A549 (cell line): ENCODE data around the gene ZP1. TPM values are rescaled to one million over a fixed set of nuclear protein-coding genes. Genes with fewer than 3 reads are reported as not detected.
A peak's percentile ranks its signal among the peaks of the same experiment; 100 is the strongest.

Source experiments
- ATAC-seq, 2 experiments: fragments of 200-7000 bp in 1 of 2; fragments of >200 bp in 1 of 2; cut with Nextera tagmentation in 1 of 2; cut with Tn5 transposase in 1 of 2; 3 replicates each; pipeline versions ENCODE4 v1.8.0 to v1.9.1; 2018 to 2020; ENCODE audit warnings: mild to moderate bottlenecking in 1 of 2, moderate library complexity in 1 of 2
- CTCF ChIA-PET: fragments of 300-600 bp; sonication (Branson Sonifier 250); formaldehyde crosslinking; extraction: SDS; loops from one replicate; lab custom pipeline; 2021; ENCODE audit warnings: antibody characterized with exemption, inconsistent platforms; lab: Yijun Ruan, JAX
- POLR2A ChIA-PET: fragments of 350-600 bp; formaldehyde crosslinking; extraction: SDS; loops from one replicate; lab custom pipeline; 2021; ENCODE audit warnings: antibody characterized with exemption, inconsistent platforms; lab: Yijun Ruan, JAX
- DNase-seq, 2 experiments: peaks; one replicate each; pipeline versions ENCODE4 v3.0.0 to v3.0.0-alpha.2; 2011 to 2016; ENCODE audit warnings: low read depth in 1 of 2, low spot score in 1 of 2
- FAIRE-seq: peaks from 2 replicates; lab custom pipeline; 2011; peaks lifted over from hg19 to GRCh38; lab: Jason Lieb, UNC
- H3K27ac ChIP-seq, 2 experiments: fragments of >200 bp; sonication (Bioruptor Twin); formaldehyde crosslinking; 3 replicates each; pipeline ENCODE4 v1.5.1; 2016 to 2017
- H3K4me1 ChIP-seq: fragments of >200 bp; sonication (Bioruptor Twin); formaldehyde crosslinking; 3 replicates; pipeline ENCODE4 v1.6.1; 2016
- H3K4me2 ChIP-seq: fragments of >200 bp; sonication (Bioruptor Twin); formaldehyde crosslinking; 3 replicates; pipeline ENCODE4 v1.6.1; 2016
- H3K4me3 ChIP-seq: fragments of >200 bp; sonication (Bioruptor Twin); formaldehyde crosslinking; 3 replicates; pipeline ENCODE4 v1.5.1; 2016
- H3K9me3 ChIP-seq: fragments of >200 bp; sonication (Bioruptor Twin); formaldehyde crosslinking; 3 replicates; pipeline ENCODE4 v1.6.1; 2016
- ATOH8 ChIP-seq: fragments of 250-450 bp; sonication (Bioruptor Pico); IDR thresholded peaks from 2 replicates; pipeline ENCODE4 v1.5.0; 2020; ENCODE audit warnings: low read depth, mild to moderate bottlenecking, moderate library complexity
- BCL3 ChIP-seq: fragments of >200 bp; sonication (Bioruptor Twin); formaldehyde crosslinking; IDR thresholded peaks from 3 replicates; pipeline ENCODE4 v1.6.1; 2016
- BHLHE40 ChIP-seq: IDR thresholded peaks from 2 replicates; pipeline ENCODE4 v1.6.1; 2012; ENCODE audit warnings: low read depth, low read length, inconsistent platforms
- CTCF ChIP-seq: fragments of >200 bp; sonication (Bioruptor Twin); formaldehyde crosslinking; IDR thresholded peaks from 3 replicates; pipeline ENCODE4 v1.5.1; 2016
- EHF ChIP-seq: fragments of 250-450 bp; sonication (Bioruptor Pico); IDR thresholded peaks from 2 replicates; pipeline ENCODE4 v1.5.0; 2020; ENCODE audit warnings: mild to moderate bottlenecking
- EHMT2 ChIP-seq: fragments of 200-600 bp; sonication (generic); IDR thresholded peaks from 2 replicates; pipeline ENCODE4 v1.6.1; 2016; ENCODE audit warnings: antibody characterized with exemption, low read depth, mild to moderate bottlenecking, moderate library complexity
- EP300 ChIP-seq, 2 experiments: fragments of >200 bp; sonication (Bioruptor Twin); formaldehyde crosslinking; IDR thresholded peaks; 2 replicates in 1 of 2; 3 replicates in 1 of 2; pipeline ENCODE4 v1.6.1; 2016 to 2017
- ESRRA ChIP-seq: fragments of 150-350 bp; IDR thresholded peaks from 2 replicates; pipeline ENCODE4 v1.6.1; 2014; ENCODE audit warnings: mild to moderate bottlenecking, low read length, borderline replicate concordance
- HDAC2 ChIP-seq: fragments of 200-600 bp; sonication (generic); IDR thresholded peaks from 2 replicates; pipeline ENCODE4 v1.6.1; 2016
- JUN ChIP-seq, 2 experiments: fragments of >200 bp; sonication (Bioruptor Twin); formaldehyde crosslinking; IDR thresholded peaks; 2 replicates in 1 of 2; 3 replicates in 1 of 2; pipeline ENCODE4 v1.6.1; 2016 to 2017
- KDM1A ChIP-seq: fragments of 200-600 bp; sonication (generic); IDR thresholded peaks from 2 replicates; pipeline ENCODE4 v1.6.1; 2016; ENCODE audit warnings: low read depth, mild to moderate bottlenecking
- MAFK ChIP-seq: fragments of 450-650 bp; IDR thresholded peaks from 2 replicates; pipeline ENCODE4 v1.6.1; 2014; ENCODE audit not compliant: partially characterized antibody
- MAX ChIP-seq: IDR thresholded peaks from 2 replicates; pipeline ENCODE4 v1.6.1; 2012
- MAZ ChIP-seq: fragments of 150-350 bp; IDR thresholded peaks from 2 replicates; pipeline ENCODE4 v1.6.1; 2014; ENCODE audit warnings: antibody characterized with exemption, low read depth, low read length, borderline replicate concordance
- NR3C1 ChIP-seq: fragments of >200 bp; sonication (Bioruptor Twin); formaldehyde crosslinking; IDR thresholded peaks from 3 replicates; pipeline ENCODE4 v1.6.1; 2017
- PBX3 ChIP-seq: IDR thresholded peaks from 2 replicates; pipeline ENCODE4 v1.6.1; 2012
- POLR2A ChIP-seq: IDR thresholded peaks from 2 replicates; pipeline ENCODE4 v1.6.1; 2012; ENCODE audit warnings: mild to moderate bottlenecking, low read length
- RFX5 ChIP-seq: fragments of 450-650 bp; IDR thresholded peaks from 2 replicates; pipeline ENCODE4 v1.7.1; 2014; ENCODE audit warnings: antibody characterized with exemption, mild to moderate bottlenecking, moderate library complexity
- RNF2 ChIP-seq: fragments of 200-600 bp; sonication (generic); IDR thresholded peaks from 2 replicates; pipeline ENCODE4 v1.6.1; 2016; ENCODE audit warnings: low read depth, mild to moderate bottlenecking, antibody characterized with exemption, moderate library complexity, borderline replicate concordance
- TP53 ChIP-seq: fragments of 250-450 bp; sonication (Bioruptor Pico); IDR thresholded peaks from 2 replicates; pipeline ENCODE4 v1.5.0; 2021; ENCODE audit warnings: mild to moderate bottlenecking, moderate library complexity
- ZC3H11A ChIP-seq: fragments of 450-650 bp; IDR thresholded peaks from 2 replicates; pipeline ENCODE4 v1.6.1; 2014; ENCODE audit warnings: antibody characterized with exemption, mild to moderate bottlenecking
- ZFP36 ChIP-seq: fragments of 450-650 bp; IDR thresholded peaks from 2 replicates; pipeline ENCODE4 v1.6.1; 2014; ENCODE audit warnings: borderline replicate concordance; ENCODE audit not compliant: partially characterized antibody
- WGBS: methylation state at CpG from one replicate; pipeline ENCODE4 v1.1.6; 2017; ENCODE audit errors: missing lambda C conversion rate; 5-methylcytosine and 5-hydroxymethylcytosine counted together
- polyA plus RNA-seq, 4 experiments: library from polyadenylated mRNA; depleted of rRNA in 3 of 4; stranded (reverse); fragments of >200 nt; fragmentation: RNase III in 1 of 4; extraction: RNeasy Plus Mini Kit Qiagen cat#74134 plus additional on column Dnase treatment in 1 of 4; gene quantifications; 2 replicates in 3 of 4; 3 replicates in 1 of 4; pipeline ENCODE4 v1.2.3, GENCODE V29; 2011 to 2017

ZP1 gene
- polyA plus RNA-seq, 2 of the 4 experiments (the other 2 are of a cell fraction): 0.06 to 0.30 TPM

- no peak for FAIRE-seq
- CTCF ChIA-PET: interaction anchor here (0.6 to 2.1 kb wide), 3 partner anchors 12 to 41 kb away, joined by 3 to 5 read pairs (median 3); no protein-coding TSS in a partner anchor
These were observed 42.2 kb upstream of the ZP1 start for GRCh38 chr11:60825118-60825517.

GRCh38 chr11:60825790-60826189 is 41.6 kb upstream of the ZP1 start:
- Histone ChIP-seq H3K4me1 (no peaks in the 10 kb centered on the region), H3K4me2 (no peak overlapping the region), H3K9me3 (no peaks in the 10 kb centered on the region), H3K4me3 (no peak overlapping the region), H3K27ac (no peak overlapping the region)
- no peak for TF ChIP-seq HDAC2
- CTCF ChIA-PET: interaction anchor here (0.5 to 2.1 kb wide), 2 partner anchors 12 to 50 kb away, joined by 3 to 5 read pairs; no protein-coding TSS in a partner anchor
- DNase-seq: no peak
- FAIRE-seq: no peak
- ATAC-seq: no peak
- WGBS: 64% methylated on average over 5 of the region's 6 CpGs
- POLR2A ChIA-PET: no interaction called here

More at GRCh38 chr11:60825118-60825517, 42.2 kb upstream of the ZP1 start:
- H3K4me3 ChIP-seq: no peak overlapping the region
- H3K9me3 ChIP-seq: no peaks in the 10 kb centered on the region
- H3K27ac ChIP-seq: no peak overlapping the region
- POLR2A ChIA-PET: no interaction called here
- WGBS: 31% methylated on average over 5 of the region's 5 CpGs
- no peaks in the 10 kb centered on the region for H3K4me1 ChIP-seq
- no peak overlapping the region for H3K4me2 ChIP-seq
- no peak for DNase-seq
- ATAC-seq: no peak
- TF ChIP-seq MAZ: no peak
- TF ChIP-seq POLR2A: no peak
- TF ChIP-seq ZC3H11A: no peak
- no peak for TF ChIP-seq RFX5

- CTCF ChIA-PET: interaction anchor here (0.5 to 7.6 kb wide), 59 partner anchors 9 to 555 kb away, joined by 3 to 153 read pairs (median 6); partner anchors contain the start of genes CCDC86, MS4A10, MS4A15 and PGA3
- TF ChIP-seq CTCF (no peak), MAX (no peak), BCL3 (no peak), EP300 (IDR thresholded peaks at IDR 0.05) (no peak), ESRRA (no peak), NR3C1 (no peak), EHMT2 (no peak), MAFK (no peak), RNF2 (no peak), PBX3 (no peak), ATOH8 (CRISPR knock-in tag) (no peak), JUN (IDR thresholded peaks at IDR 0.05) (no peak), KDM1A (no peak), TP53 (CRISPR knock-in tag) (no peak), BHLHE40 (no peak), ZC3H11A (no peak), ZFP36 (no peak), EHF (CRISPR knock-in tag) (no peak)
- TF ChIP-seq, all 56 proteins: peak for 0
- WGBS: 16% methylated on average over 10 of the region's 10 CpGs
- Histone ChIP-seq H3K4me2 (peak overlapping the region; percentile 55; the same call in 2 of the 3 replicates), H3K4me1 (no peaks in the 10 kb centered on the region), H3K27ac (no peak overlapping the region), H3K4me3 (no peak overlapping the region), H3K9me3 (no peaks in the 10 kb centered on the region)
- POLR2A ChIA-PET: interaction anchor here (0.6 to 1.7 kb wide), 3 partner anchors 57 to 464 kb away, joined by 3 to 4 read pairs (median 4); partner anchors contain the start of gene VWCE
- FAIRE-seq (no peak), ATAC-seq (peak; percentile 49 to 69), DNase-seq (no peak)
These were observed 36.7 kb upstream of the ZP1 start for GRCh38 chr11:60830478-60831142.
